ENCODE measurements around the gene PDE1C. TPM values are rescaled to one million over a fixed set of nuclear protein-coding genes. Genes with fewer than 3 reads are reported as not detected.

Gene PDE1C
- total and polyA plus RNA-seq, 2 experiments from 2014 or later, result 0.38 to 2.3 TPM

DNA sequence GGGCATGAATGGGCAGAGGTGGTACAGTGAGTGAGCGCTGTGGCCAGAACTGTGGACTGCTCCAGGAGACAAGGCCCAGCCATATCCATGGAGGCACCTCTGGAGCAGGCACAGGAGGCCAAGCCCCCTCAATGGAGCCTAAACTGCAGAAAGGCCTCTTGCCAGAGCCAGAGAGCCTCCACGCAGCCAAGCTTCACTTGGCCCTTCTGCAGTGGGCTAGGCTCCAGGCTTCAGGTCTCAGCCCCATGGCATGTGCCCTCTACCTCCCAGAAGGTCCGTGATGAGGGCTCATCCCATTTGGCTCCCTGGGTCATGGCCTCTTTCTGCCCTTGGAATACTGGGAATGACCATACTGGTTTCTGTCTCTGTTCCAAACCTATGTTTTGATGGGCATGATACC is 8.9 kb downstream of the PDE1C start:
- Histone ChIP-seq H3K27me3 (peaks cover 12% of the 10 kb centered on the region), H3K4me1 (ENCODE audit: low read depth) (peaks cover 2% of the 10 kb centered on the region), H3K4me3 (no peak overlapping the region), H3K9me3 (ENCODE audit: low read depth) (no peaks in the 10 kb centered on the region), H3K36me3 (no peaks in the 10 kb centered on the region), H3K27ac (no peak overlapping the region)
- no peak for DNase-seq (ENCODE audit: low read depth in 1 of 2, low spot score in 1 of 2)
- TF ChIP-seq, protein P1, sequence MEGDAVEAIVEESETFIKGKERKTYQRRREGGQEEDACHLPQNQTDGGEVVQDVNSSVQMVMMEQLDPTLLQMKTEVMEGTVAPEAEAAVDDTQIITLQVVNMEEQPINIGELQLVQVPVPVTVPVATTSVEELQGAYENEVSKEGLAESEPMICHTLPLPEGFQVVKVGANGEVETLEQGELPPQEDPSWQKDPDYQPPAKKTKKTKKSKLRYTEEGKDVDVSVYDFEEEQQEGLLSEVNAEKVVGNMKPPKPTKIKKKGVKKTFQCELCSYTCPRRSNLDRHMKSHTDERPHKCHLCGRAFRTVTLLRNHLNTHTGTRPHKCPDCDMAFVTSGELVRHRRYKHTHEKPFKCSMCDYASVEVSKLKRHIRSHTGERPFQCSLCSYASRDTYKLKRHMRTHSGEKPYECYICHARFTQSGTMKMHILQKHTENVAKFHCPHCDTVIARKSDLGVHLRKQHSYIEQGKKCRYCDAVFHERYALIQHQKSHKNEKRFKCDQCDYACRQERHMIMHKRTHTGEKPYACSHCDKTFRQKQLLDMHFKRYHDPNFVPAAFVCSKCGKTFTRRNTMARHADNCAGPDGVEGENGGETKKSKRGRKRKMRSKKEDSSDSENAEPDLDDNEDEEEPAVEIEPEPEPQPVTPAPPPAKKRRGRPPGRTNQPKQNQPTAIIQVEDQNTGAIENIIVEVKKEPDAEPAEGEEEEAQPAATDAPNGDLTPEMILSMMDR (IDR thresholded peaks at IDR 0.05; ENCODE audit: low read depth, low read length), result no peak

DNA sequence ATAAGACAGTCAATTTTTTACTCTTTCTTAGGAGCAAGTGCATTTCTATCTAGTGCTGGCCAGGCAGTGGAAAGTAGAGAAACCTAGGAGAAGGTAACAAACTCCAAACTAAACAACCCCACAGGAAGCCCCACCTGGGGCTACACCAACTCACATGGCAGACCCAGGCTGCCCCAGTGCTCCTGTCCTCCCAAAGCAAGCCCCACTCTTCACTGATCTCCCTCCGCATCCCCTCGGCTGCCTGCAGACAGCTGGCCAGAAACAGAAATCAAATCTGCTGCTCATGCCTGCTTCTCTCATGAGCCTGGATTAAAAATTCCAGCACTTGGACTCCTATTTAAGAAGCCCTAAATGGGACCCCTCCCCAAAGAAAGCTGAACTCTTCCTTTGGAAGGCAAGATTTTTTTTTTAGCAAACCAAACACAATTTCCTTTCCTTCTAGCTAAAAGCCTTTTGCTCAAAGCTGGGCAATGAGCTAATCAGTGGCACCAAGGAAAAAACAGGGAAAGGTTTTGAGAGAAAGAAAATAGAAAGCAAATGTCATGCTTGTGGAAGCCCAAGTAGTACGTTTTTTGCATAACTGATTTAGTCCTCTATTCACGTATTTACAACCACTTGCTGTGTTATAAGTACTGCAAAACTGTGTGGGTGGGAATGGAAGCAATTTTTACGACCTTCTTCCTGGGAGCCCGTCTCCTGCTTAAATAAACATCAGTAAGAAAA is 10.8 kb downstream of the PDE1C start:
- Histone ChIP-seq H3K36me3 (no peaks in the 10 kb centered on the region), H3K4me1 (ENCODE audit: low read depth) (peaks cover 2% of the 10 kb centered on the region), H3K27me3 (no peaks in the 10 kb centered on the region), H3K4me3 (no peak overlapping the region), H3K27ac (no peak overlapping the region), H3K9me3 (ENCODE audit: low read depth) (no peaks in the 10 kb centered on the region)
- DNase-seq (ENCODE audit: low read depth in 1 of 2, low spot score in 1 of 2), result peak in 1 of 2 donors; percentile 10
- TF ChIP-seq, protein P1 (IDR thresholded peaks at IDR 0.05; ENCODE audit: low read depth, low read length), result no peak

DNA sequence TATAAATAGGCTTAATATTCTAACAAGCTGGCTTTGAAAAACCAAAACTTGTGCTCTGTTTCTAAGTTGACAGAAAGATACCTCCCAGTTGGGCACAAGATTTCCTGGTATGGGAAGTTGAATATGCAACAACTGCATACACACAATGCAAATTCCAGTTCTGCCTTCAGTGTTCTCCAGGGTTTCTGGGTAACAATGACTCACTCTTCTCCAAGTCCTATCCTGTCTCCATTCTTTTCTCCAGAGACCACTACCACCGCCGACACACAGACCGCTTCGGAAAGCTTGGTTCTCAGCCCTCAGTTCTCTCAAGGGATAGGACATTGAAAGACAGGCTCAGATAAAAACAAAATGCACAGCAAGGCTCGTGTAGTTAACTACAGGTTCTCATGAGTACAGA is 12.2 kb downstream of the PDE1C start:
- Histone ChIP-seq H3K4me3 (no peak overlapping the region), H3K27ac (no peak overlapping the region), H3K4me1 (ENCODE audit: low read depth) (peaks cover 2% of the 10 kb centered on the region), H3K27me3 (no peaks in the 10 kb centered on the region), H3K9me3 (ENCODE audit: low read depth) (no peaks in the 10 kb centered on the region), H3K36me3 (no peaks in the 10 kb centered on the region)
- TF ChIP-seq, protein P1 (IDR thresholded peaks at IDR 0.05; ENCODE audit: low read depth, low read length), result no peak
- DNase-seq (ENCODE audit: low read depth in 1 of 2, low spot score in 1 of 2), result peak in 1 of 2 donors; percentile 12

DNA sequence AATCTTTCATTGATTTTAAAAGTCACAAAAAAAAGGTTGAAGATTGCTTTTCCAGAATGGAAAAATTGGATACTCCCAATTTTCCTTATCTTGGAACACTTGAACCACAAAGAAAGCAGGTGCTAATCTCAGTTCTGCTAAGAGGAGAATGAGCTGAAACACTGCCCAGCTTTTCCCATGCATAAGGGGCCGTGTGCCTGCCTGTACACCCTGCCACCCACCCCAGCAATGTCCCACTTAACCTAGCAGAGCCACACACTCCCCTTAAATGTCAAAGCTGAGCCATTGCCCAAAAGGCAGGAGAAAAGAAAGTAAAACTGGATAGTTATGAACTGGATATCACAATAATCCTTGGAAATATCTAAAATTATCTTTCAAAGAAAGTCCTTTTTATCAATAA is 13.4 kb downstream of the PDE1C start:
- Histone ChIP-seq H3K9me3 (ENCODE audit: low read depth) (no peaks in the 10 kb centered on the region), H3K4me3 (no peak overlapping the region), H3K27ac (no peak overlapping the region), H3K36me3 (no peaks in the 10 kb centered on the region), H3K4me1 (ENCODE audit: low read depth) (peaks cover 2% of the 10 kb centered on the region), H3K27me3 (no peaks in the 10 kb centered on the region)
- TF ChIP-seq, protein P1 (IDR thresholded peaks at IDR 0.05; ENCODE audit: low read depth, low read length), result no peak
- no peak for DNase-seq (ENCODE audit: low read depth in 1 of 2, low spot score in 1 of 2)

DNA sequence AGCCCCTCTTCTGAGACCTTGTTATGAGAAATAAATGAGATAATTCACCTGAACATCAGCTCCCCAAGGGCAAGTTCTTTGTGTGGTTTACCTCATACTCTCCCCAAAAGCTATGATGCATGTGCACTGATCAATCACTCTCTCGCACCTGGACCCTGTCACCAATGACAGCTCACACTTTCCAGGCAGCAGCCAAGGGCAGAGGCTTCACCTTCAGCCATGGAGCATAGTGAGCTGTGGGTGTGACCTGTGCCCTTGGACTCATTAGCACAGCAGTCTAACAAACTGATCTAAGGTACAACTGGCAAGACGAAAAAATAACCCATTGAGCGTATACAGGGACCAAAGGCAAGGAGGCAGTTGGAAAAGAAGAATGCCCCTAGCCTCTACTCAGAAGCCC is 17.0 kb downstream of the PDE1C start:
- Histone ChIP-seq H3K36me3 (no peaks in the 10 kb centered on the region), H3K27ac (no peak overlapping the region), H3K27me3 (no peaks in the 10 kb centered on the region), H3K4me3 (no peak overlapping the region), H3K4me1 (ENCODE audit: low read depth) (peaks cover 2% of the 10 kb centered on the region), H3K9me3 (ENCODE audit: low read depth) (no peaks in the 10 kb centered on the region)
- DNase-seq (ENCODE audit: low read depth in 1 of 2, low spot score in 1 of 2), result no peak
- TF ChIP-seq, protein P1 (IDR thresholded peaks at IDR 0.05; ENCODE audit: low read depth, low read length), result no peak

Data from cardiac muscle cell (in vitro differentiated cells and primary cell).